HepG2 (cell line): ENCODE measurements around the gene EYA2. TPM values are rescaled to one million over a fixed set of nuclear protein-coding genes. Genes with fewer than 3 reads are reported as not detected.

Source experiments
- ATAC-seq: fragments of 200-7000 bp; cut with Tn5 transposase; 3 replicates; pipeline ENCODE4 v1.9.1; 2020; ENCODE audit warnings: mild to moderate bottlenecking, moderate library complexity
- BruUV-seq: library from RNA; stranded (reverse); fragments of 400-500 nt; replicated peaks from 2 replicates; lab custom pipeline; 2021; lab: Mats Ljungman, UMichigan
- CTCF ChIA-PET: fragments of 300-600 bp; formaldehyde crosslinking; extraction: SDS; loops from one replicate; lab custom pipeline; 2021; ENCODE audit warnings: low total read pairs, inconsistent platforms, low intra/inter-chr PET ratio; lab: Yijun Ruan, JAX
- POLR2A ChIA-PET: fragments of 350-600 bp; sonication (Branson Sonifier 250); formaldehyde crosslinking; loops from one replicate; lab custom pipeline; 2020; ENCODE audit warnings: antibody characterized with exemption, inconsistent platforms; lab: Yijun Ruan, JAX
- DNase-seq: peaks from one replicate; pipeline ENCODE4 v3.0.0-alpha.2; 2015; ENCODE audit warnings: low spot score
- FAIRE-seq: peaks from 3 replicates; lab custom pipeline; 2011; peaks lifted over from hg19 to GRCh38; lab: Jason Lieb, UNC
- H2AFZ ChIP-seq: one replicate; pipeline ENCODE4 v1.6.1; 2011; ENCODE audit warnings: low read length, inconsistent platforms
- H3K27ac ChIP-seq: fragments of 300-600 bp; 3 replicates; pipeline ENCODE4 v1.8.0; 2011; ENCODE audit warnings: mixed run types, mild to moderate bottlenecking, mixed read lengths, low read length, inconsistent platforms; ENCODE audit not compliant: insufficient read depth; ENCODE audit errors: extremely low read length
- H3K27me3 ChIP-seq, 2 experiments: fragments of 200-600 bp in 1 of 2; 2 replicates in 1 of 2; 3 replicates in 1 of 2; pipeline versions ENCODE4 v1.6.0 to v1.8.0; 2011; ENCODE audit warnings: low read length in 2 of 2, mild to moderate bottlenecking in 2 of 2, moderate library complexity in 2 of 2, inconsistent platforms in 1 of 2; ENCODE audit not compliant: insufficient read depth in 2 of 2, control insufficient read depth in 1 of 2
- H3K36me3 ChIP-seq, 2 experiments: fragments of 200-600 bp in 1 of 2; replicated peaks in 1 of 2; 2 replicates in 1 of 2; 3 replicates in 1 of 2; pipeline versions ENCODE4 v1.5.1 to v1.8.0; 2011; ENCODE audit warnings: low read length in 2 of 2, inconsistent platforms in 1 of 2; ENCODE audit not compliant: insufficient read depth in 2 of 2, control insufficient read depth in 1 of 2
- H3K4me1 ChIP-seq: 2 replicates; pipeline ENCODE4 v1.5.1; 2012; ENCODE audit warnings: low read length, inconsistent platforms; ENCODE audit not compliant: insufficient read depth
- H3K4me2 ChIP-seq: 2 replicates; pipeline ENCODE4 v1.6.0; 2011; ENCODE audit warnings: low read depth, low read length, inconsistent platforms
- H3K4me3 ChIP-seq, 3 experiments: fragments of 200-600 bp in 1 of 3; sonication (generic), shearing (Covaris generic) in 1 of 3; replicated peaks in 1 of 3; 2 replicates each; pipeline ENCODE4 v1.5.1; 2011 to 2016; ENCODE audit warnings: low read length in 3 of 3, inconsistent platforms in 2 of 3, low read depth in 2 of 3, mild to moderate bottlenecking in 2 of 3, control low read depth in 1 of 3, mixed read lengths in 1 of 3; ENCODE audit not compliant: insufficient read depth in 1 of 3
- H3K79me2 ChIP-seq: one replicate; pipeline ENCODE4 v1.6.1; 2011; ENCODE audit warnings: low read length, inconsistent platforms; ENCODE audit not compliant: insufficient read depth
- H3K9ac ChIP-seq: 2 replicates; pipeline ENCODE4 v1.6.0; 2011; ENCODE audit warnings: mild to moderate bottlenecking, low read depth, low read length, inconsistent platforms; ENCODE audit not compliant: insufficient read depth
- H3K9me3 ChIP-seq: 2 replicates; pipeline ENCODE4 v1.5.1; 2012; ENCODE audit warnings: mild to moderate bottlenecking, low read length
- H4K20me1 ChIP-seq: 2 replicates; pipeline ENCODE4 v1.6.0; 2011; ENCODE audit warnings: inconsistent platforms, mild to moderate bottlenecking, low read length, moderate library complexity; ENCODE audit not compliant: insufficient read depth
- ISL2 ChIP-seq: sonication (generic); formaldehyde crosslinking; IDR thresholded peaks from 2 replicates; pipeline ENCODE4 v1.5.0; 2020; ENCODE audit warnings: missing genetic modification reagents
- KLF11 ChIP-seq: IDR thresholded peaks from 2 replicates; pipeline ENCODE4 v1.6.1; 2016; ENCODE audit warnings: missing compliant biosample characterization
- MAZ ChIP-seq, 2 experiments: sonication (generic) in 1 of 2; formaldehyde crosslinking in 1 of 2; IDR thresholded peaks; 2 replicates each; pipeline versions ENCODE4 v1.5.0 to v1.6.1; 2012 to 2020; ENCODE audit warnings: low read depth in 2 of 2, mild to moderate bottlenecking in 2 of 2, borderline replicate concordance in 1 of 2, improper control_type of control experiment in 1 of 2, low read length in 1 of 2, missing genetic modification reagents in 1 of 2, moderate library complexity in 1 of 2
- ZNF629 ChIP-seq: sonication (generic); formaldehyde crosslinking; conservative IDR thresholded peaks from 2 replicates; pipeline ENCODE4 v1.5.0; 2020; ENCODE audit warnings: missing genetic modification reagents
- WGBS: methylation state at CpG from one replicate; pipeline ENCODE4 v1.1.6; 2017; ENCODE audit warnings: low lambda C conversion rate; 5-methylcytosine and 5-hydroxymethylcytosine counted together
- in situ Hi-C: cut with HindIII; loops from 2 replicates; pipeline ENCODE4 v1.10.0; 2017; ENCODE audit warnings: low pct_unique_long_range_greater_than_20kb; ENCODE audit not compliant: extremely low pct_ligation_motif_present
- intact Hi-C: fragments of 100-400 bp; cut with micrococcal nuclease; formaldehyde crosslinking; loops from one replicate; pipeline ENCODE4 v1.10.0; 2022; ENCODE audit not compliant: unreplicated experiment
- polyA plus RNA-seq, 8 experiments: library from polyadenylated mRNA; depleted of rRNA in 3 of 8; stranded (reverse) in 7 of 8; unstranded in 1 of 8; fragments of >200 nt; fragmentation: Illumina TruSeq in 4 of 8; extraction: Trizol in 4 of 8; gene quantifications; 2 replicates each; pipeline versions ENCODE4 v1.2.1 to v1.2.3, GENCODE V29; 2011 to 2016; ENCODE audit warnings: low read depth in 4 of 8, missing spikeins in 1 of 8, mixed read lengths in 1 of 8; ENCODE audit not compliant: insufficient read depth in 1 of 8
- total RNA-seq, 5 experiments: library from RNA; depleted of rRNA; stranded (reverse); fragments of >200 nt; fragmentation: Illumina TruSeq; extraction: Trizol; gene quantifications; 2 replicates each; pipeline ENCODE4 v1.2.3, GENCODE V29; 2016; ENCODE audit warnings: low read depth in 1 of 5
- TF ChIP-seq, protein P1 (sequence below): sonication (generic); formaldehyde crosslinking; IDR thresholded peaks from 2 replicates; pipeline ENCODE4 v1.9.0; 2021; ENCODE audit warnings: missing genetic modification reagents, mild to moderate bottlenecking, borderline replicate concordance
- TF ChIP-seq, protein P2 (sequence below): IDR thresholded peaks from 2 replicates; pipeline ENCODE4 v1.6.1; 2016; ENCODE audit warnings: mild to moderate bottlenecking, missing biosample characterization, missing genetic modification reagents
- TF ChIP-seq, protein P3 (sequence below): sonication (generic); formaldehyde crosslinking; IDR thresholded peaks from 2 replicates; pipeline ENCODE4 v1.5.0; 2020; ENCODE audit warnings: missing genetic modification reagents, mild to moderate bottlenecking, borderline replicate concordance
- TF ChIP-seq, protein P4 (sequence below): sonication (generic); formaldehyde crosslinking; IDR thresholded peaks from 2 replicates; pipeline ENCODE4 v1.8.0; 2022; ENCODE audit warnings: mild to moderate bottlenecking, missing genetic modification reagents, borderline replicate concordance
- TF ChIP-seq, protein P5 (sequence below): sonication (generic); formaldehyde crosslinking; IDR thresholded peaks from 2 replicates; pipeline ENCODE4 v1.5.1; 2020; ENCODE audit warnings: mild to moderate bottlenecking, missing genetic modification reagents
- TF ChIP-seq, protein P6 (sequence below): sonication (generic); formaldehyde crosslinking; IDR thresholded peaks from 2 replicates; pipeline ENCODE4 v1.8.0; 2022; ENCODE audit warnings: mild to moderate bottlenecking, missing genetic modification reagents, moderate library complexity

The EYA2 gene
- total and polyA plus RNA-seq, 2 of the 13 experiments (the other 11 are each of a cell fraction or from before 2014, with no cell fraction given), result not detected

DNA sequence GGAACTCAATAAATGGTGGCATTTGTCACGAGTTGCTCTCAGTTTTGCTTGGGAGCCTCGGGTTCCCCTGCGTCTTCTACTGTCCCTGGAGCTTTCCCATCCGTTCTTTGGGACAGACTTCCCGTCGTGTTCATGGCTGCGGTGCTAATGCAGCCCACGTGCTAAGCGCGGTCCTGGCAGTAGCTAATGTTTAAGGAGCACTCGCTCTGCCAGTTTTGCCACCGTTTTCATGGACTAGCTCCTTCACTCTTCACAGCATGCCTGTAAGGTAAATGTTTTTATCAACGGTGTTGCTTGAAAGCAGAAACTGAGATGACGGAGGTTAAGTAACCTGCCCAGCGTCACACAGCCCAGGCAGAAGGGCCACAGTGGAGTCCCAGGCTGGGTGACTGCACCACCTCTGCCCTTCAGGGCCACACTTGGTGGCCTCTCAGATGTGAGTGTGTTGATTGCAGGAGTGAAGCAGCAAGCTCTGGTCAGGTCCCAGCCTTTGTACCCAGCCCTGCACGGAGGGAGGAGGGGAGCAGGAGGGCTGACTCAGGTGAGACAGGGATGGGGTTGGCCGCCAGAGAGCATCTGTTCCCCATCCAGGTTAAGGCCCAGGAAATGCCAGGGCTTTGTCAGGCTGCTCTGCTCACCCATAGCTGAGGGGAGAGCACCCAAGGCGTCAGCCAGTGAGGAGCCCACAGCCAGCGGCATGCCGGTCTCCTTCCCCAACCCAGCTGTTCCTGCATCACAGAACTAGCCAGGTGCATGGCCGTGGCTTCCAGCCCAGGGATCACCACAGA, 280.0 kb downstream of the EYA2 start:
- DNase-seq, result no peak
- TF ChIP-seq, protein P1, sequence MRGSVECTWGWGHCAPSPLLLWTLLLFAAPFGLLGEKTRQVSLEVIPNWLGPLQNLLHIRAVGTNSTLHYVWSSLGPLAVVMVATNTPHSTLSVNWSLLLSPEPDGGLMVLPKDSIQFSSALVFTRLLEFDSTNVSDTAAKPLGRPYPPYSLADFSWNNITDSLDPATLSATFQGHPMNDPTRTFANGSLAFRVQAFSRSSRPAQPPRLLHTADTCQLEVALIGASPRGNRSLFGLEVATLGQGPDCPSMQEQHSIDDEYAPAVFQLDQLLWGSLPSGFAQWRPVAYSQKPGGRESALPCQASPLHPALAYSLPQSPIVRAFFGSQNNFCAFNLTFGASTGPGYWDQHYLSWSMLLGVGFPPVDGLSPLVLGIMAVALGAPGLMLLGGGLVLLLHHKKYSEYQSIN (CRISPR knock-in tag), result no peak
- TF ChIP-seq KLF11 (no peak), ISL2 (CRISPR knock-in tag) (no peak), MAZ (IDR thresholded peaks at IDR 0.05; ENCODE audit: borderline replicate concordance, low read depth, low read length) (no peak), MAZ (CRISPR knock-in tag; IDR thresholded peaks at IDR 0.05; ENCODE audit: low read depth) (no peak), ZNF629 (CRISPR knock-in tag) (no peak)
- TF ChIP-seq, protein P2, sequence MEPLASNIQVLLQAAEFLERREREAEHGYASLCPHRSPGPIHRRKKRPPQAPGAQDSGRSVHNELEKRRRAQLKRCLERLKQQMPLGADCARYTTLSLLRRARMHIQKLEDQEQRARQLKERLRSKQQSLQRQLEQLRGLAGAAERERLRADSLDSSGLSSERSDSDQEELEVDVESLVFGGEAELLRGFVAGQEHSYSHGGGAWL (CRISPR knock-in tag), result no peak
- TF ChIP-seq, protein P3, sequence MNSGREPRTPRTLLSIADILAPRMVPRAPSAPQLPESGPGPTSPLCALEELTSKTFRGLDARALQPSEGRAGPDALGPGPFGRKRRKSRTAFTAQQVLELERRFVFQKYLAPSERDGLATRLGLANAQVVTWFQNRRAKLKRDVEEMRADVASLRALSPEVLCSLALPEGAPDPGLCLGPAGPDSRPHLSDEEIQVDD, result no peak
- TF ChIP-seq, protein P4, sequence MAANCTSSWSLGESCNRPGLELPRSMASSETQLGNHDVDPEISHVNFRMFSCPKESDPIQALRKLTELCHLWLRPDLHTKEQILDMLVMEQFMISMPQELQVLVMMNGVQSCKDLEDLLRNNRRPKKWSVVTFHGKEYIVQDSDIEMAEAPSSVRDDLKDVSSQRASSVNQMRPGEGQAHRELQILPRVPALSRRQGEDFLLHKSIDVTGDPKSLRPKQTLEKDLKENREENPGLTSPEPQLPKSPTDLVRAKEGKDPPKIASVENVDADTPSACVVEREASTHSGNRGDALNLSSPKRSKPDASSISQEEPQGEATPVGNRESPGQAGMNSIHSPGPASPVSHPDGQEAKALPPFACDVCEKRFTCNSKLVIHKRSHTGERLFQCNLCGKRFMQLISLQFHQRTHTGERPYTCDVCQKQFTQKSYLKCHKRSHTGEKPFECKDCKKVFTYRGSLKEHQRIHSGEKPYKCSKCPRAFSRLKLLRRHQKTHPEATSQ (CRISPR knock-in tag), result no peak
- TF ChIP-seq, protein P5, sequence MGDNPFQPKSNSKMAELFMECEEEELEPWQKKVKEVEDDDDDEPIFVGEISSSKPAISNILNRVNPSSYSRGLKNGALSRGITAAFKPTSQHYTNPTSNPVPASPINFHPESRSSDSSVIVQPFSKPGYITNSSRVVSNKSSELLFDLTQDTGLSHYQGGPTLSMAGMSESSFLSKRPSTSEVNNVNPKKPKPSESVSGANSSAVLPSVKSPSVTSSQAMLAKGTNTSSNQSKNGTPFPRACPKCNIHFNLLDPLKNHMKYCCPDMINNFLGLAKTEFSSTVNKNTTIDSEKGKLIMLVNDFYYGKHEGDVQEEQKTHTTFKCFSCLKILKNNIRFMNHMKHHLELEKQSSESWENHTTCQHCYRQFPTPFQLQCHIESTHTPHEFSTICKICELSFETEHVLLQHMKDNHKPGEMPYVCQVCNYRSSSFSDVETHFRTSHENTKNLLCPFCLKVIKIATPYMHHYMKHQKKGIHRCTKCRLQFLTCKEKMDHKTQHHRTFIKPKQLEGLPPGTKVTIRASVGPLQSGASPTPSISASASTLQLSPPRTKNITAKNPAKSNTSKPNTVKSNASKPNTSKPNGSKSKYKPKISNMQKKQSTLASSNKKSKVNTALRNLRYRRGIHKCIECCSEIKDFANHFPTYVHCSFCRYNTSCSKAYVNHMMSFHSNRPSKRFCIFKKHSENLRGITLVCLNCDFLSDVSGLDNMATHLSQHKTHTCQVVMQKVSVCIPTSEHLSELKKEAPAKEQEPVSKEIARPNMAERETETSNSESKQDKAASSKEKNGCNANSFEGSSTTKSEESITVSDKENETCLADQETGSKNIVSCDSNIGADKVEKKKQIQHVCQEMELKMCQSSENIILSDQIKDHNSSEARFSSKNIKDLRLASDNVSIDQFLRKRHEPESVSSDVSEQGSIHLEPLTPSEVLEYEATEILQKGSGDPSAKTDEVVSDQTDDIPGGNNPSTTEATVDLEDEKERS (CRISPR knock-in tag), result no peak
- TF ChIP-seq, protein P6, sequence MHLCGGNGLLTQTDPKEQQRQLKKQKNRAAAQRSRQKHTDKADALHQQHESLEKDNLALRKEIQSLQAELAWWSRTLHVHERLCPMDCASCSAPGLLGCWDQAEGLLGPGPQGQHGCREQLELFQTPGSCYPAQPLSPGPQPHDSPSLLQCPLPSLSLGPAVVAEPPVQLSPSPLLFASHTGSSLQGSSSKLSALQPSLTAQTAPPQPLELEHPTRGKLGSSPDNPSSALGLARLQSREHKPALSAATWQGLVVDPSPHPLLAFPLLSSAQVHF (CRISPR knock-in tag), result no peak

More for the DNA sequence above, 280.0 kb downstream of the EYA2 start:
- no peak overlapping the region for H3K9ac ChIP-seq
- H3K9me3 ChIP-seq, result no peaks in the 10 kb centered on the region
- no peaks in the 10 kb centered on the region for H4K20me1 ChIP-seq
- FAIRE-seq (no peak), ATAC-seq (peak; percentile 57)
- no peak overlapping the region for H2AFZ ChIP-seq
- H3K36me3 ChIP-seq, result no peaks in the 10 kb centered on the region
- intact Hi-C loops, result no loop called here
- ChIA-PET CTCF (no interaction called here), POLR2A (no interaction called here)
- H3K4me3 ChIP-seq, result no peak overlapping the region
- BruUV-seq, result no TSS peak
- 43% methylated on average over 21 of the region's 21 CpGs for WGBS
- H3K4me2 ChIP-seq, result no peak overlapping the region
- no peaks in the 10 kb centered on the region for H3K4me1 ChIP-seq
- H3K27me3 ChIP-seq, result peaks cover 7 to 43% of the 10 kb centered on the region in 2 experiments; a peak in 4 of 5 replicates
- no peaks in the 10 kb centered on the region for H3K79me2 ChIP-seq
- H3K27ac ChIP-seq, result no peak overlapping the region
- in situ Hi-C loops, result no loop called here
